ENCODE data around the gene ERBB4. TPM values are rescaled to one million over a fixed set of nuclear protein-coding genes. Genes with fewer than 3 reads are reported as not detected.

ERBB4 gene
- total and polyA plus RNA-seq, 7 donors = under 0.01 to 0.33 (median 0.08) TPM; not detected in 1

- intact Hi-C loops (cut with DNase I) = no loop called here
- Histone ChIP-seq H3K4me1 (no peaks in the 10 kb centered on the region), H3K36me3 (no peaks in the 10 kb centered on the region), H3K4me3 (no peak overlapping the region), H3K27me3 (no peaks in the 10 kb centered on the region), H3K27ac (no peak overlapping the region), H3K9me3 (no peaks in the 10 kb centered on the region)
- WGBS, 2 donors = 58 to 87% methylated on average over 1 of the region's 1 CpG
- no peak for DNase-seq
- TF ChIP-seq EP300 (IDR thresholded peaks at IDR 0.05) (no peak), CTCF (IDR thresholded peaks at IDR 0.05) (no peak), POLR2A (IDR thresholded peaks at IDR 0.05) (no peak), POLR2AphosphoS5 (IDR thresholded peaks at IDR 0.05) (no peak)
Observed at GRCh38 chr2:212494418-212495020, 44.1 kb downstream of the ERBB4 start.

GRCh38 chr2:212489719-212490346 is 48.8 kb downstream of the ERBB4 start:
- H3K27me3 ChIP-seq = no peaks in the 10 kb centered on the region
- no peaks in the 10 kb centered on the region for H3K36me3 ChIP-seq
- H3K4me3 ChIP-seq = no peak overlapping the region
- no peak for DNase-seq
- TF ChIP-seq POLR2A (IDR thresholded peaks at IDR 0.05) (no peak), POLR2AphosphoS5 (IDR thresholded peaks at IDR 0.05) (no peak), EP300 (IDR thresholded peaks at IDR 0.05) (no peak), CTCF (IDR thresholded peaks at IDR 0.05) (no peak)
- WGBS, 2 donors = 56 to 66% methylated on average over 3 of the region's 3 CpGs
- H3K27ac ChIP-seq = no peak overlapping the region
- intact Hi-C loops (cut with DNase I) = no loop called here
- no peaks in the 10 kb centered on the region for H3K4me1 ChIP-seq
- no peaks in the 10 kb centered on the region for H3K9me3 ChIP-seq

GRCh38 chr2:212488611-212489010 is 50.0 kb downstream of the ERBB4 start:
- Histone ChIP-seq H3K27ac (no peak overlapping the region), H3K9me3 (no peaks in the 10 kb centered on the region), H3K4me3 (no peak overlapping the region), H3K36me3 (no peaks in the 10 kb centered on the region), H3K4me1 (no peaks in the 10 kb centered on the region), H3K27me3 (no peaks in the 10 kb centered on the region)
- TF ChIP-seq EP300 (IDR thresholded peaks at IDR 0.05) (no peak), CTCF (IDR thresholded peaks at IDR 0.05) (no peak), POLR2A (IDR thresholded peaks at IDR 0.05) (no peak), POLR2AphosphoS5 (IDR thresholded peaks at IDR 0.05) (no peak)
- WGBS, 2 donors = 88 to 90% methylated on average over 2 of the region's 2 CpGs
- no peak for DNase-seq
- intact Hi-C loops (cut with DNase I) = no loop called here

- no peaks in the 10 kb centered on the region for H3K36me3 ChIP-seq
- 40 to 74% methylated on average over 4 of the region's 4 CpGs for WGBS, 2 donors
- no peaks in the 10 kb centered on the region for H3K27me3 ChIP-seq
- no peaks in the 10 kb centered on the region for H3K9me3 ChIP-seq
- no peaks in the 10 kb centered on the region for H3K4me1 ChIP-seq
- intact Hi-C loops (cut with DNase I) = no loop called here
- no peak overlapping the region for H3K27ac ChIP-seq
- H3K4me3 ChIP-seq = no peak overlapping the region
- no peak for DNase-seq
- no peak for TF ChIP-seq POLR2AphosphoS5 (IDR thresholded peaks at IDR 0.05)
- TF ChIP-seq POLR2A (IDR thresholded peaks at IDR 0.05) = no peak
- TF ChIP-seq CTCF (IDR thresholded peaks at IDR 0.05) = no peak
- TF ChIP-seq EP300 (IDR thresholded peaks at IDR 0.05) = no peak
Observed at GRCh38 chr2:212484563-212485080, 54.0 kb downstream of the ERBB4 start.
